HepG2 (cell line): ENCODE data around the gene BLOC1S4. TPM values are rescaled to one million over a fixed set of nuclear protein-coding genes. Genes with fewer than 3 reads are reported as not detected.
A peak's percentile ranks its signal among the peaks of the same experiment; 100 is the strongest.

Experiments
- ATAD3A ChIP-seq: sonication (generic); formaldehyde crosslinking; IDR thresholded peaks from 2 replicates; pipeline ENCODE4 v1.4.0; 2020; ENCODE audit warnings: missing genetic modification reagents
- DRAP1 ChIP-seq: IDR thresholded peaks from 2 replicates; pipeline ENCODE4 v1.6.1; 2016; ENCODE audit warnings: missing genetic modification reagents, missing compliant biosample characterization
- HMGA1 ChIP-seq: sonication (generic); formaldehyde crosslinking; conservative IDR thresholded peaks from 2 replicates; pipeline ENCODE4 v1.4.0; 2020; ENCODE audit warnings: missing genetic modification reagents
- HNRNPK ChIP-seq: fragments of 200-400 bp; formaldehyde crosslinking; IDR thresholded peaks from 2 replicates; pipeline ENCODE4 v1.6.1; 2018; ENCODE audit warnings: low read length, low read depth, moderate library complexity, mild to moderate bottlenecking; ENCODE audit not compliant: poor library complexity, severe bottlenecking
- MAFK ChIP-seq, 2 experiments: IDR thresholded peaks in 1 of 2; conservative IDR thresholded peaks in 1 of 2; 2 replicates each; pipeline ENCODE4 v1.6.1; 2011; ENCODE audit warnings: improper control_type of control experiment in 2 of 2, low read length in 2 of 2
- MEIS1 ChIP-seq: sonication (generic); formaldehyde crosslinking; IDR thresholded peaks from 2 replicates; pipeline ENCODE4 v1.9.0; 2021; ENCODE audit warnings: mild to moderate bottlenecking, missing genetic modification reagents, moderate library complexity, borderline replicate concordance
- MTERF4 ChIP-seq: sonication (generic); formaldehyde crosslinking; IDR thresholded peaks from 2 replicates; pipeline ENCODE4 v1.8.0; 2023; ENCODE audit warnings: mild to moderate bottlenecking, missing genetic modification reagents
- NCOA2 ChIP-seq: sonication (generic); formaldehyde crosslinking; IDR thresholded peaks from 2 replicates; pipeline ENCODE4 v1.8.0; 2022; ENCODE audit warnings: inconsistent platforms
- NFATC3 ChIP-seq: sonication (generic); formaldehyde crosslinking; IDR thresholded peaks from 2 replicates; pipeline ENCODE4 v1.5.1; 2020; ENCODE audit warnings: mild to moderate bottlenecking, missing genetic modification reagents
- ONECUT2 ChIP-seq: sonication (generic); formaldehyde crosslinking; IDR thresholded peaks from 2 replicates; pipeline ENCODE4 v1.4.0; 2020; ENCODE audit warnings: missing genetic modification reagents
- POLR2G ChIP-seq: fragments of 200-400 bp; formaldehyde crosslinking; IDR thresholded peaks from 2 replicates; pipeline ENCODE4 v1.6.1; 2018; ENCODE audit warnings: mild to moderate bottlenecking, low read depth, low read length, moderate library complexity
- RXRA ChIP-seq: sonication (generic); formaldehyde crosslinking; IDR thresholded peaks from 2 replicates; pipeline ENCODE4 v1.5.1; 2020; ENCODE audit warnings: missing genetic modification reagents
- SP1 ChIP-seq, 2 experiments: fragments of 450-650 bp in 1 of 2; sonication (generic) in 1 of 2; formaldehyde crosslinking in 1 of 2; IDR thresholded peaks; 2 replicates each; pipeline versions ENCODE4 v1.4.0 to v1.6.1; 2016 to 2020; ENCODE audit warnings: missing genetic modification reagents in 1 of 2
- SUZ12 ChIP-seq: fragments of 150-350 bp; IDR thresholded peaks from 2 replicates; pipeline ENCODE4 v1.6.1; 2014; ENCODE audit warnings: low read depth, low read length
- ZBTB44 ChIP-seq: sonication (generic); formaldehyde crosslinking; IDR thresholded peaks from 2 replicates; pipeline ENCODE4 v1.4.0; 2020; ENCODE audit warnings: missing genetic modification reagents
- ZKSCAN5 ChIP-seq: sonication (generic); formaldehyde crosslinking; IDR thresholded peaks from 2 replicates; pipeline ENCODE4 v1.5.1; 2020; ENCODE audit warnings: mild to moderate bottlenecking, missing genetic modification reagents
- ZMYM2 ChIP-seq: sonication (generic); formaldehyde crosslinking; IDR thresholded peaks from 2 replicates; pipeline ENCODE4 v1.8.0; 2022; ENCODE audit warnings: mild to moderate bottlenecking, missing genetic modification reagents
- ZNF180 ChIP-seq: sonication (generic); formaldehyde crosslinking; IDR thresholded peaks from 2 replicates; pipeline ENCODE4 v1.4.0; 2020; ENCODE audit warnings: low read depth, missing genetic modification reagents, borderline replicate concordance
- ZNF224 ChIP-seq: sonication (generic); formaldehyde crosslinking; IDR thresholded peaks from 2 replicates; pipeline ENCODE4 v1.5.0; 2020; ENCODE audit warnings: mild to moderate bottlenecking, missing genetic modification reagents
- ZNF550 ChIP-seq: sonication (generic); formaldehyde crosslinking; IDR thresholded peaks from 2 replicates; pipeline ENCODE4 v1.4.0; 2020; ENCODE audit warnings: mild to moderate bottlenecking, missing genetic modification reagents, borderline replicate concordance
- ZNF589 ChIP-seq: sonication (generic); formaldehyde crosslinking; conservative IDR thresholded peaks from 2 replicates; pipeline ENCODE4 v1.8.0; 2022; ENCODE audit warnings: mild to moderate bottlenecking, moderate library complexity, missing genetic modification reagents
- ZNF672 ChIP-seq: sonication (generic); formaldehyde crosslinking; IDR thresholded peaks from 2 replicates; pipeline ENCODE4 v1.8.1; 2022; ENCODE audit warnings: missing genetic modification reagents
- ZNF770 ChIP-seq: sonication (generic); formaldehyde crosslinking; IDR thresholded peaks from 2 replicates; pipeline ENCODE4 v1.5.0; 2020; ENCODE audit warnings: mild to moderate bottlenecking, missing genetic modification reagents
- ZNF776 ChIP-seq: sonication (generic); formaldehyde crosslinking; IDR thresholded peaks from 2 replicates; pipeline ENCODE4 v1.4.0; 2020; ENCODE audit warnings: mild to moderate bottlenecking, missing genetic modification reagents
- ZNF850 ChIP-seq: sonication (generic); formaldehyde crosslinking; conservative IDR thresholded peaks from 2 replicates; pipeline ENCODE4 v1.9.0; 2021; ENCODE audit warnings: mild to moderate bottlenecking, missing genetic modification reagents
- ZSCAN21 ChIP-seq: sonication (generic); formaldehyde crosslinking; IDR thresholded peaks from 2 replicates; pipeline ENCODE4 v1.8.0; 2022; ENCODE audit warnings: mild to moderate bottlenecking, missing genetic modification reagents, moderate library complexity, borderline replicate concordance
- polyA plus RNA-seq, 8 experiments: library from polyadenylated mRNA; depleted of rRNA in 3 of 8; stranded (reverse) in 7 of 8; unstranded in 1 of 8; fragments of >200 nt; fragmentation: Illumina TruSeq in 4 of 8; extraction: Trizol in 4 of 8; gene quantifications; 2 replicates each; pipeline versions ENCODE4 v1.2.1 to v1.2.3, GENCODE V29; 2011 to 2016; ENCODE audit warnings: low read depth in 4 of 8, missing spikeins in 1 of 8, mixed read lengths in 1 of 8; ENCODE audit not compliant: insufficient read depth in 1 of 8
- total RNA-seq, 5 experiments: library from RNA; depleted of rRNA; stranded (reverse); fragments of >200 nt; fragmentation: Illumina TruSeq; extraction: Trizol; gene quantifications; 2 replicates each; pipeline ENCODE4 v1.2.3, GENCODE V29; 2016; ENCODE audit warnings: low read depth in 1 of 5

BLOC1S4 gene
- total and polyA plus RNA-seq, 2 of the 13 experiments (the other 11 are each of a cell fraction or from before 2014, with no cell fraction given): 15.5 to 20.9 TPM

GRCh38 chr4:6753103-6753560, 37.2 kb downstream of the BLOC1S4 start (continued):
- TF ChIP-seq SUZ12 (no peak), MTERF4 (CRISPR knock-in tag) (no peak), ONECUT2 (no peak), ZKSCAN5 (CRISPR knock-in tag) (no peak), ZNF770 (CRISPR knock-in tag) (peak; percentile 69; the same call in 1 of the 2 replicates), ZNF180 (no peak), ZSCAN21 (CRISPR knock-in tag) (0 out of 2 replicates have a peak, but pooled peaks have one; percentile 41), MEIS1 (CRISPR knock-in tag) (no peak), POLR2G (peak; percentile 99), ZNF550 (CRISPR knock-in tag) (no peak), ATAD3A (no peak), ZBTB44 (CRISPR knock-in tag) (no peak), HNRNPK (no peak), ZNF672 (CRISPR knock-in tag) (no peak), MAFK (conservative IDR thresholded peaks at IDR 0.05 in 1 of 2, IDR thresholded peaks at IDR 0.05 in 1 of 2; ENCODE audit: low read length in 2 of 2) (no peak), SP1 (IDR thresholded peaks at IDR 0.05) (no peak), SP1 (CRISPR knock-in tag; IDR thresholded peaks at IDR 0.05) (peak; percentile 30; the same call in 1 of the 2 replicates), ZNF776 (0 out of 2 replicates have a peak, but pooled peaks have one; percentile 41), ZNF224 (peak; percentile 79; the same call in 1 of the 2 replicates), DRAP1 (CRISPR knock-in tag) (peak; percentile 96), ZMYM2 (peak; percentile 65; the same call in 1 of the 2 replicates), NCOA2 (CRISPR knock-in tag) (peak; percentile 80), ZNF850 (CRISPR knock-in tag) (no peak), NFATC3 (CRISPR knock-in tag) (no peak), ZNF589 (CRISPR knock-in tag) (no peak), RXRA (CRISPR knock-in tag) (peak; percentile 94), HMGA1 (CRISPR knock-in tag) (no peak)
